CD14-positive monocyte (primary cell): ENCODE data around the gene DCDC2. TPM values are rescaled to one million over a fixed set of nuclear protein-coding genes. Genes with fewer than 3 reads are reported as not detected.
A peak's percentile ranks its signal among the peaks of the same experiment; 100 is the strongest.

Source experiments
- DNase-seq, 3 donors: peaks; one replicate each; pipeline ENCODE4 v3.0.0-alpha.2; 2011 to 2022
- H2AFZ ChIP-seq: 2 replicates; pipeline ENCODE4 v1.6.0; 2012; ENCODE audit warnings: mild to moderate bottlenecking, low read depth, low read length, inconsistent platforms; ENCODE audit not compliant: insufficient read depth, poor library complexity, severe bottlenecking
- H3K27ac ChIP-seq, 2 donors: 1 replicate in 1 of 2; 2 replicates in 1 of 2; pipeline ENCODE4 v1.5.1; 2012 to 2013; ENCODE audit warnings: low read length in 2 of 2, control low read depth in 1 of 2, inconsistent platforms in 1 of 2, low read depth in 1 of 2, mild to moderate bottlenecking in 1 of 2
- H3K27me3 ChIP-seq, 2 donors: one replicate each; pipeline versions ENCODE4 v1.6.0 to v1.6.1; 2011 to 2013; ENCODE audit warnings: low read length in 2 of 2; ENCODE audit not compliant: control insufficient read depth in 2 of 2, insufficient read depth in 2 of 2
- H3K36me3 ChIP-seq, 2 donors: replicated peaks in 1 of 2; 1 replicate in 1 of 2; 2 replicates in 1 of 2; pipeline versions ENCODE4 v1.5.1 to v1.6.1; 2012 to 2013; ENCODE audit warnings: low read length in 2 of 2, control low read depth in 1 of 2, inconsistent platforms in 1 of 2, mild to moderate bottlenecking in 1 of 2; ENCODE audit not compliant: insufficient read depth in 2 of 2, control insufficient read depth in 1 of 2
- H3K4me1 ChIP-seq, 2 donors: 1 replicate in 1 of 2; 2 replicates in 1 of 2; pipeline versions ENCODE4 v1.5.1 to v1.6.1; 2012 to 2013; ENCODE audit warnings: low read length in 2 of 2, control low read depth in 1 of 2, inconsistent platforms in 1 of 2, mild to moderate bottlenecking in 1 of 2, moderate library complexity in 1 of 2; ENCODE audit not compliant: insufficient read depth in 2 of 2, control insufficient read depth in 1 of 2
- H3K4me2 ChIP-seq: replicated peaks from 2 replicates; pipeline ENCODE3; 2012; ENCODE audit warnings: low read length, moderate library complexity, mild to moderate bottlenecking; ENCODE audit not compliant: poor library complexity, severe bottlenecking; ENCODE audit errors: extremely low read depth
- H3K4me3 ChIP-seq, 3 experiments: fragments of 200-600 bp in 1 of 3; sonication (generic) in 1 of 3; replicated peaks in 1 of 3; 1 replicate in 2 of 3; 2 replicates in 1 of 3; pipeline ENCODE4 v1.5.1; 2011 to 2013; ENCODE audit warnings: low read length in 3 of 3, mild to moderate bottlenecking in 3 of 3, control low read depth in 2 of 3, low read depth in 2 of 3, inconsistent platforms in 1 of 3, moderate library complexity in 1 of 3
- H3K79me2 ChIP-seq: 2 replicates; pipeline ENCODE4 v1.6.0; 2012; ENCODE audit warnings: mild to moderate bottlenecking, control low read depth, inconsistent platforms, low read length, moderate library complexity; ENCODE audit not compliant: insufficient read depth
- H3K9ac ChIP-seq: 2 replicates; pipeline ENCODE4 v1.6.0; 2017; ENCODE audit warnings: low read length, mild to moderate bottlenecking; ENCODE audit not compliant: insufficient read depth, poor library complexity, severe bottlenecking
- H3K9me3 ChIP-seq, 2 donors: replicated peaks in 1 of 2; 1 replicate in 1 of 2; 2 replicates in 1 of 2; pipeline versions ENCODE4 v1.5.1 to v1.6.1; 2012 to 2013; ENCODE audit warnings: low read length in 2 of 2, control low read depth in 1 of 2; ENCODE audit not compliant: control insufficient read depth in 1 of 2, insufficient read depth in 1 of 2
- H4K20me1 ChIP-seq: 2 replicates; pipeline ENCODE4 v1.6.0; 2012; ENCODE audit warnings: mild to moderate bottlenecking, low read length, control low read depth, moderate library complexity; ENCODE audit not compliant: insufficient read depth
- H3K27ac Mint-ChIP-seq, 7 donors: one replicate each; pipeline ENCODE4 v1.8.0; 2020; ENCODE audit warnings: mild to moderate bottlenecking in 7 of 7, mixed read lengths in 7 of 7, moderate library complexity in 6 of 7, inconsistent platforms in 2 of 7
- H3K27me3 Mint-ChIP-seq, 3 donors: one replicate each; pipeline ENCODE4 v1.8.0; 2021 to 2022; ENCODE audit warnings: low read depth in 3 of 3, mild to moderate bottlenecking in 3 of 3, mixed read lengths in 3 of 3, moderate library complexity in 3 of 3, inconsistent platforms in 1 of 3
- H3K36me3 Mint-ChIP-seq, 2 donors: one replicate each; pipeline ENCODE4 v1.8.0; 2020; ENCODE audit warnings: mixed read lengths in 2 of 2, inconsistent platforms in 1 of 2, mild to moderate bottlenecking in 1 of 2
- H3K4me1 Mint-ChIP-seq: one replicate; pipeline ENCODE4 v1.8.0; 2020; ENCODE audit warnings: mild to moderate bottlenecking, mixed read lengths
- H3K4me3 Mint-ChIP-seq, 2 donors: one replicate each; pipeline ENCODE4 v1.8.0; 2020; ENCODE audit warnings: mild to moderate bottlenecking in 2 of 2, mixed read lengths in 2 of 2, moderate library complexity in 1 of 2
- H3K9me3 Mint-ChIP-seq, 7 donors: one replicate each; pipeline ENCODE4 v1.8.0; 2020 to 2022; ENCODE audit warnings: mixed read lengths in 7 of 7, mild to moderate bottlenecking in 6 of 7, moderate library complexity in 6 of 7, inconsistent platforms in 2 of 7
- CTCF ChIP-seq: fragments of 200-600 bp; IDR thresholded peaks from one replicate; pipeline ENCODE4 v1.8.0; 2022; ENCODE audit warnings: antibody characterized with exemption, mild to moderate bottlenecking
- WGBS: methylation state at CpG from one replicate; pipeline ENCODE4 v1.1.5; 2013; ENCODE audit warnings: missing lambda C conversion rate; ENCODE audit not compliant: insufficient coverage; 5-methylcytosine and 5-hydroxymethylcytosine counted together
- intact Hi-C, 2 donors: fragments of 100-400 bp; cut with micrococcal nuclease; formaldehyde crosslinking; loops; one replicate each; pipeline versions ENCODE4 v1.15.0 to v1.15.1; 2023
- polyA plus RNA-seq, 3 donors: library from polyadenylated mRNA; depleted of rRNA in 1 of 3; unstranded in 2 of 3; stranded (reverse) in 1 of 3; fragments of 300-500 nt in 2 of 3; fragments of >200 nt in 1 of 3; fragmentation: Illumina TruSeq in 2 of 3; gene quantifications; 1 replicate in 2 of 3; 2 replicates in 1 of 3; pipeline ENCODE4 v1.2.3, GENCODE V29; 2012 to 2021

The DCDC2 gene
- polyA plus RNA-seq, 3 donors = not detected

DNA sequence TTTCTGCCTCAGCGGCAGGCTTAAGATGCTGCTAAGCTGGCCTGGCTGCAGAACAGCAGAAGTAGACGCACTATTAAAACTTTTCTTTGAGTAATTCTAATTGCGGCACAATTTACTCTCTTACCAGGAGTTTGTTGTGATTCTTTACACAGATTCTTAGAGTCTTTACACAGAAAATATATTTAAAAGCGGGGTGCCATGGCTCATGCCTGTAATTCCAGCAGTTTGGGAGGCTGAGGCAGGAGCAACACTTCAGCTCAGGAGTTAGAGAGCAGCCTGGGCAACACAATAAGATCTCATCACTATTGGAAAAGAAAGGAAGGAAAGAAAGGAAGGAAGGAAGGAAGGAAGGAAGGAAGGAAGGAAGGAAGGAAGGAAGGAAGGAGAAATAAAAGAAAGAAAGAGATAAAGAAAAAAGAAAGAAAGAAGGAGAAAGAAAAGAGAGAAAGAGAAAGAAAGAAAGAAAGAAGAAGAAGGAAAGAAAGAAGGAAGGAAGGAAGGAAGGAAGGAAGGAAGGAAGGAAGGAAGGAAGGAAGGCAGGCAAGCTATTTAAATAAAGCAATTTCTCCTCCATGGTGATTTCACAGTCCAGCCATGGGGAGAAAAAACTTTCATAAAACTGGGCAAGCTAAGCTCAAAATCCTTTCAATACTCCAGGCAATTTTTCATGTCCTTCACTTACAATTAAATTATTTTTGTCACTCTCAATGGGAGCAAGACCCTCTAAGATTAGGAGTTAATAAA, 23.8 kb upstream of the DCDC2 start:
- Histone ChIP-seq H2AFZ (no peak overlapping the region), H3K27ac (no peak overlapping the region), H3K4me2 (no peak overlapping the region), H3K4me1 (no peaks in the 10 kb centered on the region), H3K4me3 (no peak overlapping the region), H3K27me3 (no peaks in the 10 kb centered on the region), H3K9me3 (no peaks in the 10 kb centered on the region), H3K9ac (no peak overlapping the region), H4K20me1 (no peaks in the 10 kb centered on the region), H3K79me2 (no peaks in the 10 kb centered on the region), H3K36me3 (no peaks in the 10 kb centered on the region)
- Mint-ChIP-seq H3K27ac (peak overlapping the region in 1 of 7 donors; percentile 76), H3K9me3 (peaks cover 0 to 3% (median 2%) of the 10 kb centered on the region in 7 donors), H3K36me3 (no peaks in the 10 kb centered on the region), H3K27me3 (peaks cover 2 to 5% (median 3%) of the 10 kb centered on the region in 3 donors), H3K4me1 (no peaks in the 10 kb centered on the region), H3K4me3 (no peak overlapping the region)
- whole genome bisulfite sequencing = 100% methylated on average over 1 of the region's 4 CpGs
- DNase-seq = no peak
- intact Hi-C loops = no loop called here
- no peak for TF ChIP-seq CTCF

DNA sequence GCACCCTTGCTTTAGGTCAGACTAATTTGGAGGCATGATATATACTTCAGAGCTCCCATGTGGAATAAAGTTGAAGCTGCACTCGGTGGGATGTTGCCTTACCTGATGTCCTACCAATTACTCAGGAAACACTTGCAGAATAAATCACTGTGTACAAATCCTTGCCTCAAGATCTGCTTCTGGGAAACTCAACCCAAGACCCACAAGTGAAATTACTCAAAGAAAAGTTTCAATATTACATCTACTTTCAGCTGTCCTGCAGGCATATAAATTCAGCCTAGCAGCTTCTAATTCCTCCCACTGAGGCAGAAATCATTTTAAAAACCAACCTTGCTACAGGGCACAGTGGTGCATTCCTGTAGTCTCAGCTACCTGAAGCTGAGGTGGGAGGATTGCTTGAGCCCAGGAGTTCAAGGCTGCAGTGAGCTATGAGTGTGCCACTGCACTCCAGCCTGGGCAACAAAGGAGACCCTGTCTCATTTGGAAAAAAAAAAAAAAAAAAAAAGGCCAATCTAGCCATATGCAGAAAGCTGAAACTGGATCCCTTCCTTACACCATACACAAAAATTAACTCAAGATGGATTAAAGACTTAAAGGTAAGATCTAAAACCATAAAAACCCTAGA, 20.7 kb upstream of the DCDC2 start:
- H3K4me1 ChIP-seq = no peaks in the 10 kb centered on the region
- intact Hi-C loops = no loop called here
- Mint-ChIP-seq H3K9me3 (peaks cover 0 to 8% (median 2%) of the 10 kb centered on the region in 7 donors), H3K4me1 (no peaks in the 10 kb centered on the region), H3K36me3 (no peaks in the 10 kb centered on the region), H3K27me3 (peaks cover 2 to 7% (median 3%) of the 10 kb centered on the region in 3 donors), H3K4me3 (no peak overlapping the region), H3K27ac (no peak overlapping the region)
- H3K4me2 ChIP-seq = no peak overlapping the region
- H3K4me3 ChIP-seq = no peak overlapping the region
- no peaks in the 10 kb centered on the region for H3K79me2 ChIP-seq
- no peak overlapping the region for H3K9ac ChIP-seq
- H3K27me3 ChIP-seq = no peaks in the 10 kb centered on the region
- H3K27ac ChIP-seq = no peak overlapping the region
- no peaks in the 10 kb centered on the region for H4K20me1 ChIP-seq
- DNase-seq = no peak
- H3K36me3 ChIP-seq = no peaks in the 10 kb centered on the region
- no peaks in the 10 kb centered on the region for H3K9me3 ChIP-seq
- no peak overlapping the region for H2AFZ ChIP-seq
- no CpG with 5 or more reads among the region's 1 CpG for WGBS
- TF ChIP-seq CTCF = no peak
